ENCODE data around the gene TGFBR3.

DNA sequence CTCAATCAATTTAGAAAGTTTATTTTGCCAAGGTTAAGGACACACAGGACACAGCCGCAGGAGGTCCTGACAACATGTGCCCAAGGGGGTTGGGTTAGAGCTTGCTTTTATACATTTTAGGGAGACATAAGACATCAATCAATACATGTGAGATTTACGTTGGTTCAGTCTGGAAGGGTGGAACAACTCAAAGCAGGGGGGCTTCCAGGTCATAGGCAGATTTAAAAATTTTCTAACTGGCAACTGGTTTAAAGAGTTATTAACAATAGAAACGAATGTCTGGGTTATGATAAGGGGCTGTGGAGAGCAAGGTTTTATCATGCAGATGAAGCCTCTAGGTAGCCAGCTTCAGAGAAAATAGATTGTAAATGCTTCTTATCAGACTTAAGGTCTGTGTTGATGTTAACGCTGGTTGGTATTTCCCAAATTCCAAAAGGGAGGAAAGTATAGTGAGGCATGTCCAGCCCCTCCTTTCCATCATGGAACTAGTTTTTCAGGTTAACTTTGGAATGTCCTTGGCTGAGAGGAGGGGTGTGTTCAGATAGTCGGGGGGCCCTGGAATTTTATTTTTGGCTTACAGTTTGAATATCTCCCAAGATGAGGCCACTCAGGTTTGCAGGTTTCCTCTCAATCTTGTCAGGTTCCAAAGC is 31.0 kb upstream of the TGFBR3 start:
- no peak for TF ChIP-seq EZH2phosphoT487 (IDR thresholded peaks at IDR 0.05; ENCODE audit: low read depth)
- TF ChIP-seq, protein P1, sequence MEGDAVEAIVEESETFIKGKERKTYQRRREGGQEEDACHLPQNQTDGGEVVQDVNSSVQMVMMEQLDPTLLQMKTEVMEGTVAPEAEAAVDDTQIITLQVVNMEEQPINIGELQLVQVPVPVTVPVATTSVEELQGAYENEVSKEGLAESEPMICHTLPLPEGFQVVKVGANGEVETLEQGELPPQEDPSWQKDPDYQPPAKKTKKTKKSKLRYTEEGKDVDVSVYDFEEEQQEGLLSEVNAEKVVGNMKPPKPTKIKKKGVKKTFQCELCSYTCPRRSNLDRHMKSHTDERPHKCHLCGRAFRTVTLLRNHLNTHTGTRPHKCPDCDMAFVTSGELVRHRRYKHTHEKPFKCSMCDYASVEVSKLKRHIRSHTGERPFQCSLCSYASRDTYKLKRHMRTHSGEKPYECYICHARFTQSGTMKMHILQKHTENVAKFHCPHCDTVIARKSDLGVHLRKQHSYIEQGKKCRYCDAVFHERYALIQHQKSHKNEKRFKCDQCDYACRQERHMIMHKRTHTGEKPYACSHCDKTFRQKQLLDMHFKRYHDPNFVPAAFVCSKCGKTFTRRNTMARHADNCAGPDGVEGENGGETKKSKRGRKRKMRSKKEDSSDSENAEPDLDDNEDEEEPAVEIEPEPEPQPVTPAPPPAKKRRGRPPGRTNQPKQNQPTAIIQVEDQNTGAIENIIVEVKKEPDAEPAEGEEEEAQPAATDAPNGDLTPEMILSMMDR (IDR thresholded peaks at IDR 0.05; ENCODE audit: low read depth, low read length): no peak

Measured in OCI-LY3 (cell line).